Endothelial cell of umbilical vein (primary cell): ENCODE results near the gene UAP1L1.

ENCODE experiments used
- GATA2 ChIP-seq: IDR thresholded peaks from 2 replicates; pipeline ENCODE4 v1.7.0; 2011; ENCODE audit warnings: low read depth, mild to moderate bottlenecking, moderate library complexity, mixed read lengths, low read length; ENCODE audit not compliant: insufficient read length, insufficient read depth
- JUN ChIP-seq: IDR thresholded peaks from 2 replicates; pipeline ENCODE4 v1.6.1; 2011; ENCODE audit warnings: borderline replicate concordance, low read depth; ENCODE audit not compliant: insufficient read length, insufficient read depth
- MYC ChIP-seq: IDR thresholded peaks from one replicate; pipeline ENCODE4 v1.6.1; 2011; ENCODE audit warnings: mild to moderate bottlenecking, low read depth, low read length
- POLR2AphosphoS5 ChIP-seq: IDR thresholded peaks from 2 replicates; pipeline ENCODE4 v1.6.1; 2012; ENCODE audit warnings: low read depth, mild to moderate bottlenecking, control low read depth, low read length, moderate library complexity; ENCODE audit not compliant: insufficient read depth
- TF ChIP-seq, protein P1 (sequence below), 2 donors: IDR thresholded peaks; 1 replicate in 1 of 2; 2 replicates in 1 of 2; pipeline ENCODE4 v1.5.1; 2011; ENCODE audit warnings: low read length in 2 of 2, mild to moderate bottlenecking in 2 of 2, moderate library complexity in 2 of 2, control low read depth in 1 of 2, inconsistent platforms in 1 of 2, low read depth in 1 of 2; ENCODE audit not compliant: insufficient read depth in 1 of 2; ENCODE audit errors: extremely low read depth in 1 of 2
- TF ChIP-seq, protein P2 (sequence below): IDR thresholded peaks from 2 replicates; pipeline ENCODE4 v1.6.1; 2011; ENCODE audit not compliant: insufficient read depth, insufficient read length

DNA sequence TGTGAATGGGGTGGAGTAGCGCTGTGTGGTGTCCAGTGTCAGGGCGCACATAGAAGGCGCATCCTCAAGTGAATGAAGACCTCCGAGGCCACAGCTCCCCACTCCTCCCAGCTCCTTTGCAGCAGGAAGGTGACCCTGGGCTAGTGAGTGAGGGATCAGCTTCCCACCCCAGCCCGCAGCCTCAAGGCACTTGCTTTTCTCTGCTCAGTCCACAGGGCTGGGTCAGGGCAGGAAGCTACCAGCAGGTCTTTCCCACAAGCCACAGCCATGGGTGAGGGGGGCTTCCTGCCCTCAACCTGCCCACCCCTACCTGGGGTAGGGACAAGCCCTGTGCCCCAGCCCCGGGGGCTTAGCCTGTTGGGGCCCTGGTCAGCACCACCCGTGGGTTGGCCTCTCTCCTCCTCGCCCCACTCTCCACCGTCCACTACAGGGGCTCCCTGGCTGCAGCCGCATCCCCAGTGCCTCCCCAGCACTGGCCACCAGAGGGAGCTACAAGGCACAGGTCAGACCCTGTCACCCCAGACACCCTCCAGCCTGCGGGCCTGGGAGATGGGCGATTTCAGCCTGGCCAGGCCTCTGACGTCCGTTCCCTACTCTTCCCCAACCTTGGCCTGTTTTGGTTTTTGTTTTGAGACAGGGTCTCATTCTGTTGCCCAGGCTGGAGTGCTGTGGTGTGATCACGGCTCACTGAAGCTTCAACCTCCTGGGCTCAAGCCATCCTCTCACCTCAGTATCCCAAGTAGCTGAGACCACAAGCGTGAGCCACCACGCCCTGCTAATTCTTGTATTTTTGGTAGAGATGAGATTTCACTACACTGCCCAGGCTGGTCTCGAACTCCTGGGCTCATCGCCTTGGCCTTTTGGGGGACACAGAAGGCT is 48.0 kb upstream of the UAP1L1 start:
- TF ChIP-seq, protein P1, sequence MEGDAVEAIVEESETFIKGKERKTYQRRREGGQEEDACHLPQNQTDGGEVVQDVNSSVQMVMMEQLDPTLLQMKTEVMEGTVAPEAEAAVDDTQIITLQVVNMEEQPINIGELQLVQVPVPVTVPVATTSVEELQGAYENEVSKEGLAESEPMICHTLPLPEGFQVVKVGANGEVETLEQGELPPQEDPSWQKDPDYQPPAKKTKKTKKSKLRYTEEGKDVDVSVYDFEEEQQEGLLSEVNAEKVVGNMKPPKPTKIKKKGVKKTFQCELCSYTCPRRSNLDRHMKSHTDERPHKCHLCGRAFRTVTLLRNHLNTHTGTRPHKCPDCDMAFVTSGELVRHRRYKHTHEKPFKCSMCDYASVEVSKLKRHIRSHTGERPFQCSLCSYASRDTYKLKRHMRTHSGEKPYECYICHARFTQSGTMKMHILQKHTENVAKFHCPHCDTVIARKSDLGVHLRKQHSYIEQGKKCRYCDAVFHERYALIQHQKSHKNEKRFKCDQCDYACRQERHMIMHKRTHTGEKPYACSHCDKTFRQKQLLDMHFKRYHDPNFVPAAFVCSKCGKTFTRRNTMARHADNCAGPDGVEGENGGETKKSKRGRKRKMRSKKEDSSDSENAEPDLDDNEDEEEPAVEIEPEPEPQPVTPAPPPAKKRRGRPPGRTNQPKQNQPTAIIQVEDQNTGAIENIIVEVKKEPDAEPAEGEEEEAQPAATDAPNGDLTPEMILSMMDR (IDR thresholded peaks at IDR 0.05; ENCODE audit: extremely low read depth in 1 of 2, insufficient read depth in 1 of 2, low read depth in 1 of 2, low read length in 2 of 2): peak; percentile 90 to 98
- TF ChIP-seq JUN (no peak), POLR2AphosphoS5 (no peak), MYC (no peak), GATA2 (no peak)
- TF ChIP-seq, protein P2, sequence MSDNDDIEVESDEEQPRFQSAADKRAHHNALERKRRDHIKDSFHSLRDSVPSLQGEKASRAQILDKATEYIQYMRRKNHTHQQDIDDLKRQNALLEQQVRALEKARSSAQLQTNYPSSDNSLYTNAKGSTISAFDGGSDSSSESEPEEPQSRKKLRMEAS: no peak
